HepG2 (cell line): ENCODE data around the gene NUDT22. TPM values are rescaled to one million over a fixed set of nuclear protein-coding genes. Genes with fewer than 3 reads are reported as not detected.

Experiments used
- AHR ChIP-seq: IDR thresholded peaks from 2 replicates; pipeline ENCODE4 v1.6.1; 2018; ENCODE audit warnings: missing genetic modification reagents, missing compliant biosample characterization
- ARID2 ChIP-seq: sonication (generic); formaldehyde crosslinking; IDR thresholded peaks from 2 replicates; pipeline ENCODE4 v1.8.1; 2022; ENCODE audit warnings: mild to moderate bottlenecking, missing genetic modification reagents, borderline replicate concordance
- BCL6 ChIP-seq: IDR thresholded peaks from 2 replicates; pipeline ENCODE4 v1.6.1; 2016; ENCODE audit warnings: missing genetic modification reagents, missing compliant biosample characterization
- CAMTA2 ChIP-seq: sonication (generic); formaldehyde crosslinking; IDR thresholded peaks from 2 replicates; pipeline ENCODE4 v1.4.0; 2020; ENCODE audit warnings: mild to moderate bottlenecking, missing genetic modification reagents, borderline replicate concordance
- CENPX ChIP-seq: sonication (generic); formaldehyde crosslinking; IDR thresholded peaks from 2 replicates; pipeline ENCODE4 v1.9.0; 2021; ENCODE audit warnings: mild to moderate bottlenecking, missing genetic modification reagents, moderate library complexity
- FLYWCH1 ChIP-seq: sonication (generic); formaldehyde crosslinking; IDR thresholded peaks from 2 replicates; pipeline ENCODE4 v1.8.1; 2023; ENCODE audit warnings: mild to moderate bottlenecking, missing genetic modification reagents
- FOSL2 ChIP-seq: sonication (generic); formaldehyde crosslinking; IDR thresholded peaks from 2 replicates; pipeline ENCODE4 v1.4.0; 2020; ENCODE audit warnings: missing genetic modification reagents
- FOXC1 ChIP-seq: sonication (generic); formaldehyde crosslinking; IDR thresholded peaks from 2 replicates; pipeline ENCODE4 v1.8.0; 2022; ENCODE audit warnings: mild to moderate bottlenecking, missing genetic modification reagents, borderline replicate concordance
- GPN1 ChIP-seq: sonication (generic); formaldehyde crosslinking; IDR thresholded peaks from 2 replicates; pipeline ENCODE4 v1.5.1; 2020; ENCODE audit warnings: missing genetic modification reagents, borderline replicate concordance
- HNF4A ChIP-seq: sonication (generic); formaldehyde crosslinking; IDR thresholded peaks from 2 replicates; pipeline ENCODE4 v1.4.0; 2020; ENCODE audit warnings: missing genetic modification reagents
- KAT8 ChIP-seq: IDR thresholded peaks from 2 replicates; pipeline ENCODE4 v1.6.1; 2016; ENCODE audit warnings: missing genetic modification reagents, missing compliant biosample characterization
- KDM4B ChIP-seq: sonication (generic); formaldehyde crosslinking; IDR thresholded peaks from 2 replicates; pipeline ENCODE4 v1.4.0; 2020; ENCODE audit warnings: missing genetic modification reagents
- MEF2D ChIP-seq: sonication (generic); formaldehyde crosslinking; IDR thresholded peaks from 2 replicates; pipeline ENCODE4 v1.5.1; 2020; ENCODE audit warnings: mild to moderate bottlenecking, missing genetic modification reagents
- MEIS1 ChIP-seq: sonication (generic); formaldehyde crosslinking; IDR thresholded peaks from 2 replicates; pipeline ENCODE4 v1.9.0; 2021; ENCODE audit warnings: mild to moderate bottlenecking, missing genetic modification reagents, moderate library complexity, borderline replicate concordance
- NBN ChIP-seq: fragments of 450-650 bp; conservative IDR thresholded peaks from 2 replicates; pipeline ENCODE4 v1.6.1; 2017
- NFKBIZ ChIP-seq: IDR thresholded peaks from 2 replicates; pipeline ENCODE4 v1.6.1; 2018; ENCODE audit warnings: missing genetic modification reagents, missing compliant biosample characterization
- NR2F2 ChIP-seq: IDR thresholded peaks from 2 replicates; pipeline ENCODE4 v1.6.1; 2012; ENCODE audit warnings: low read depth, inconsistent platforms, borderline replicate concordance
- PHF8 ChIP-seq: sonication (generic); formaldehyde crosslinking; IDR thresholded peaks from 2 replicates; pipeline ENCODE4 v1.5.0; 2020; ENCODE audit warnings: missing genetic modification reagents
- RAD51 ChIP-seq: fragments of 450-650 bp; IDR thresholded peaks from 2 replicates; pipeline ENCODE4 v1.6.1; 2016; ENCODE audit warnings: borderline replicate concordance
- SIX4 ChIP-seq: sonication (generic); formaldehyde crosslinking; IDR thresholded peaks from 2 replicates; pipeline ENCODE4 v1.4.0; 2020; ENCODE audit warnings: missing genetic modification reagents
- SPEN ChIP-seq: sonication (generic); formaldehyde crosslinking; IDR thresholded peaks from 2 replicates; pipeline ENCODE4 v1.5.1; 2020; ENCODE audit warnings: low read depth, mild to moderate bottlenecking, missing genetic modification reagents
- SUZ12 ChIP-seq: fragments of 150-350 bp; IDR thresholded peaks from 2 replicates; pipeline ENCODE4 v1.6.1; 2014; ENCODE audit warnings: low read depth, low read length
- WIZ ChIP-seq: sonication (generic); formaldehyde crosslinking; IDR thresholded peaks from 2 replicates; pipeline ENCODE4 v1.5.1; 2020; ENCODE audit warnings: mild to moderate bottlenecking, missing genetic modification reagents
- ZBTB42 ChIP-seq: sonication (generic); formaldehyde crosslinking; IDR thresholded peaks from 2 replicates; pipeline ENCODE4 v1.5.0; 2020; ENCODE audit warnings: mild to moderate bottlenecking, missing genetic modification reagents
- ZBTB49 ChIP-seq: sonication (generic); formaldehyde crosslinking; IDR thresholded peaks from 2 replicates; pipeline ENCODE4 v1.4.0; 2020; ENCODE audit warnings: missing genetic modification reagents, borderline replicate concordance
- ZFX ChIP-seq: sonication (generic); formaldehyde crosslinking; IDR thresholded peaks from 2 replicates; pipeline ENCODE4 v1.4.0; 2020; ENCODE audit warnings: mild to moderate bottlenecking, low read depth, missing genetic modification reagents, moderate library complexity
- ZNF451 ChIP-seq: sonication (generic); formaldehyde crosslinking; IDR thresholded peaks from 2 replicates; pipeline ENCODE4 v1.5.0; 2020; ENCODE audit warnings: mild to moderate bottlenecking, missing genetic modification reagents
- ZNF570 ChIP-seq: sonication (generic); formaldehyde crosslinking; IDR thresholded peaks from 2 replicates; pipeline ENCODE4 v1.4.0; 2020; ENCODE audit warnings: mild to moderate bottlenecking, missing genetic modification reagents, borderline replicate concordance
- ZNF746 ChIP-seq: sonication (generic); formaldehyde crosslinking; IDR thresholded peaks from 2 replicates; pipeline ENCODE4 v1.8.0; 2022; ENCODE audit warnings: mild to moderate bottlenecking, missing genetic modification reagents
- ZNF839 ChIP-seq: sonication (generic); formaldehyde crosslinking; IDR thresholded peaks from 2 replicates; pipeline ENCODE4 v1.4.0; 2020; ENCODE audit warnings: missing genetic modification reagents, mild to moderate bottlenecking, borderline replicate concordance
- polyA plus RNA-seq, 8 experiments: library from polyadenylated mRNA; depleted of rRNA in 3 of 8; stranded (reverse) in 7 of 8; unstranded in 1 of 8; fragments of >200 nt; fragmentation: Illumina TruSeq in 4 of 8; extraction: Trizol in 4 of 8; gene quantifications; 2 replicates each; pipeline versions ENCODE4 v1.2.1 to v1.2.3, GENCODE V29; 2011 to 2016; ENCODE audit warnings: low read depth in 4 of 8, missing spikeins in 1 of 8, mixed read lengths in 1 of 8; ENCODE audit not compliant: insufficient read depth in 1 of 8
- total RNA-seq, 5 experiments: library from RNA; depleted of rRNA; stranded (reverse); fragments of >200 nt; fragmentation: Illumina TruSeq; extraction: Trizol; gene quantifications; 2 replicates each; pipeline ENCODE4 v1.2.3, GENCODE V29; 2016; ENCODE audit warnings: low read depth in 1 of 5
- TF ChIP-seq, protein P1 (sequence below): sonication (generic); formaldehyde crosslinking; IDR thresholded peaks from 2 replicates; pipeline ENCODE4 v1.4.0; 2020; ENCODE audit warnings: mild to moderate bottlenecking, missing genetic modification reagents
- TF ChIP-seq, protein P2 (sequence below): sonication (generic); formaldehyde crosslinking; IDR thresholded peaks from 2 replicates; pipeline ENCODE4 v1.5.0; 2020; ENCODE audit warnings: missing genetic modification reagents, mild to moderate bottlenecking, borderline replicate concordance

Gene NUDT22
- total and polyA plus RNA-seq, 2 of the 13 experiments (the other 11 are each of a cell fraction or from before 2014, with no cell fraction given), result 33.5 to 39.8 TPM

- TF ChIP-seq, protein P1, sequence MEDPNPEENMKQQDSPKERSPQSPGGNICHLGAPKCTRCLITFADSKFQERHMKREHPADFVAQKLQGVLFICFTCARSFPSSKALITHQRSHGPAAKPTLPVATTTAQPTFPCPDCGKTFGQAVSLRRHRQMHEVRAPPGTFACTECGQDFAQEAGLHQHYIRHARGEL (CRISPR knock-in tag), result no peak
- TF ChIP-seq ZBTB49 (no peak), RAD51 (no peak), MEF2D (no peak), ZNF570 (CRISPR knock-in tag) (no peak), PHF8 (0 out of 2 replicates have a peak, but pooled peaks have one; percentile 47), ZNF746 (CRISPR knock-in tag) (no peak), HNF4A (CRISPR knock-in tag) (no peak), ZNF451 (CRISPR knock-in tag) (no peak), CAMTA2 (CRISPR knock-in tag) (no peak; the same call in 1 of the 2 replicates), FOSL2 (CRISPR knock-in tag) (no peak), KDM4B (CRISPR knock-in tag) (no peak), NBN (no peak), BCL6 (CRISPR knock-in tag) (no peak; the same call in 1 of the 2 replicates), AHR (CRISPR knock-in tag) (no peak), SIX4 (CRISPR knock-in tag) (no peak), ARID2 (CRISPR knock-in tag) (no peak; the same call in 1 of the 2 replicates), NFKBIZ (CRISPR knock-in tag) (no peak), KAT8 (no peak), FOXC1 (CRISPR knock-in tag) (no peak), ZFX (CRISPR knock-in tag) (no peak), MEIS1 (CRISPR knock-in tag) (no peak), GPN1 (CRISPR knock-in tag) (no peak), NR2F2 (no peak), SUZ12 (no peak), SPEN (CRISPR knock-in tag) (no peak), ZBTB42 (CRISPR knock-in tag) (no peak; the same call in 1 of the 2 replicates), WIZ (CRISPR knock-in tag) (no peak), CENPX (CRISPR knock-in tag) (no peak), ZNF839 (CRISPR knock-in tag) (no peak), FLYWCH1 (CRISPR knock-in tag) (no peak)
- TF ChIP-seq, protein P2, sequence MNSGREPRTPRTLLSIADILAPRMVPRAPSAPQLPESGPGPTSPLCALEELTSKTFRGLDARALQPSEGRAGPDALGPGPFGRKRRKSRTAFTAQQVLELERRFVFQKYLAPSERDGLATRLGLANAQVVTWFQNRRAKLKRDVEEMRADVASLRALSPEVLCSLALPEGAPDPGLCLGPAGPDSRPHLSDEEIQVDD, result no peak
Observed at GRCh38 chr11:64268893-64269539, 42.9 kb downstream of the NUDT22 start (continued).
